NOMO-1 (cell line): ENCODE results near the gene CHD9.

Source experiments
- DNase-seq, 2 experiments: peaks; one replicate each; lab custom pipeline; 2025; ENCODE audit not compliant: unreplicated experiment in 2 of 2; lab: John Stamatoyannopoulos, UW

Gene CHD9

DNA sequence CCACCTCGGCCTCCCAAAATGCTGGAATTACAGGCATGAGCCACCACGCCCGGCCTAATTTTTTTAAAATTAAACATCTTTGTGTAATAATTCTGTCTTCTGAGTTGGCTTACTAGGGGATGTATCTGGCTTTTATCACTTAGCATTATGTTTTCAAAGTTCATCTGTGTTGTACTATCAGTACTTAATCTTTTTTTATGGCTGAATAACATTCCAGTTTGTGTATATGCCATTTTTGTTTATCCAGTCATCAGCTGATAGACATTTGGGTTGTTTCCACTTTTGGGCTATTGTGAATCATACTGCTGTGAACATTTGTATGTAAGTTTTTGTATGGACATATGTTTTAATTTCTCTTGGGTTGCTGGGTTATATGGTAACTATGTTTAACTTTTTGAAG, 69.0 kb downstream of the CHD9 start:
- DNase-seq, result no peak

DNA sequence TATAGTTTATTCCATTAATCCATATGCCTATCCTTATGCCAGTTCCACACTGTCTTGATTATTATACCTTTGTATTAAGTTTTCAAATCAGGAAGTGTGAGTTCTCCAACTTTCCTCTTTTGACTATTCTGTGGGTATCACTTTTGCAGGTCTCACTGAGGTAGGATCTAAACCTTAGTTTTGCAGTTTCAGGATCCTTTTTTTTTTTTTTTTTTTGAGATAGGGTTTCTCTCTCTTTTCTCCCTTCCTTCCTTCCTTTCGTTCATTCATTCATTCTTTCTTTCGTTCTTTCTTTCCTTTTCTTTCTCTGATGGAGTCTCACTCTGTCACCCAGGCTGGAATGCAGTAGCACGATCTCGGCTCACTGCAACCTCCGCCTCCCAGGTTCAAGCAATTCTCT, 71.6 kb downstream of the CHD9 start:
- DNase-seq, result no peak

DNA sequence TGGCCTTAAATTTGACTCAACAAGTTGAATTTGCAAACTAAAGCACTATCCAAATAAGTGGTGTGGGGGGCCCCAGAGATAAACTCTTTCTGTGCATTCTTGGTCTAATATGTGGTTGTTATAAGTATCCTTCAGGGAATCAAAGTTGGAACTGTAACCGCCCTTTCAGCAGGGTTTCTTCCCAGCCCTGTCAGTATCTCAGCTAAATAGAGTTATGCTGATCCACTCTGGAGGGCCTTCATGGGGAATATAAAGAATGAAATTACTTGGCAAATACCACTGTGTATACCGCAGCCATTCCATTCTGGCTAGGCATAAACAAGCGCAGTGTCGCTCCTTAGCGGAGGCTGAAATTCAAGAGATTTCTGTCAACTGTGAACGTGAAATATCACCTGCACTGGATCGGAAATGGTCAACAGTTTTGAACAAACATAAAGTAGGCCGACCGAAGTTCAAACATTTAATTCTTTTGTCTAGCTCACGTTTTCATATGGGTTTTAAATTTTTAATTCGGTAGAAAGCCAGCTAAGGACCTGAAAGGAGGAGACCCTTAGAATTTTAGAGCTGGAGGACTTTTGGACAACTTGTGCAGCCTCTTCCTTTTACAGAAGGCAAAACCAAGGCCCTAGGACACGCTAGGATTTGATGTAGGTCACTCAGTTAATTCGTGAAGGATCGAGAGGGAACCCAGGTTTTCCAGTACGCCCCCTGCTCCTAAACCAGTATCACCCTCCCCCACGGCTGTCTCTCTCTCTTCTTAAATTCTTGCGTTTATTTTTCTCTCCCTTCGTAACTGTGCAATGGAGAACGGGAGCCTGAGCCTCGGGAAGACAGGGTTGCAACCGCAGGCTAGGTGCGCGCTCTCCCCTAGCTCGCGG, 74.7 kb downstream of the CHD9 start:
- DNase-seq, result peak in 1 of 2 experiments; percentile 20

DNA sequence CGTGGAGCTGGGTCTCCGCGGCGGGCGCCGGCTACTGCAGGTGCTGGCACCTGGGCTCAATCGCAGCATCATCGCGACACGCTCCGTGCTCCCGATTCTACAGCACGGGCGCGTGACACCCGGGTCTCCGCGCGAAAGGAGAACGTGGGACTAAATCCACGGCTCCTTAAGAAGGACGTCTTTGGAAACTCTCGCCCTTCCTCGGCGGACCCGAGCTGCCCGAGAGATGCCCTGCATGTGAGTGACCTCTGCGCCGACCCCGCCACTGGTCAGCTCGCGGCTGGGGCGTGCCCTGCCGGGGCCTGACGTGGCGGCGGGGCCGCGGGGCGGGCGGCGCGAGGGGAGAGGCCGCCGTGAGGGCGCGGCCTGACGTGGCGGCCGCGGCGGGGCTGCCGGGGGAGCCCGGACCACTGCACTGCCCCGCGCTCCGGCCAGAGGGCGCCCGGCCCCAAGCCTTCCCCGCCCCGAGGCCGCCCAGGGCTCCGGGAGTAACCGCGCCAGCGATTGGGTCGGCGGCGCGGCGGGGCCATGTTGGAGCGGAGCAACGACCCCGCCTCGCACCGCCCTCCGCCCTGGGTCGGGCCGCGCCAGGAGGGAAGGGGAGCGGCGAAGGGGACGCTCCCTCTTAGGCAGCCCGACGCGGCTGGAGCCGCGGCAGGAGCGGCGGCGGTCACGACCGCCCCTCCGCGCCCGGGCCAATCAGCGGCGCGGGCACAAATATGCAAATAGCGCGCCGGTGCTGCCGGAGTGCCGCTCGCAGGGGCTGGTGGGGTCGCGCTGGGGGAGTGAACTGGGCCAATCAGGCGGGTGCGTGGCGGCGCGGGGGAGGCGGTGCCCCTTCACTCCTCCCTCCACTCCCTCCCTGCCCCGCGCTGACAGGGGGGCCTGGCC, 75.6 kb downstream of the CHD9 start:
- peak; percentile 93 to 99 for DNase-seq

DNA sequence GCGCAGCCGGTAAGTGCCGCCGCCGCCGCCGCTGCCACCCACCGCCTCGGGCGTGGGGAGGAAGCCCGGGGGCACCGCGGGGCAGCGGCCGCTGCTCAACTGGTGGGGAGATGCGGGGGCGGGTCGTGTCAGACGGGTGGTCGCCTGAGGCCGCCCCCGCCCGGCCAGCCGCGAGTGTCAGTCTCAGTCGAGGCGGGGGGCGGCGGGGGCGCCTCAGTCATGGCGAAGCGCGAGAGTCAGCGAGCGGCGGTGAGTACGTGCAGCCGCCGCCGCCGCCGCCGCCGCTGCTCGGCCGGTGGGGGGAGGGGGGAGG, 76.2 kb downstream of the CHD9 start:
- DNase-seq, result no peak

DNA sequence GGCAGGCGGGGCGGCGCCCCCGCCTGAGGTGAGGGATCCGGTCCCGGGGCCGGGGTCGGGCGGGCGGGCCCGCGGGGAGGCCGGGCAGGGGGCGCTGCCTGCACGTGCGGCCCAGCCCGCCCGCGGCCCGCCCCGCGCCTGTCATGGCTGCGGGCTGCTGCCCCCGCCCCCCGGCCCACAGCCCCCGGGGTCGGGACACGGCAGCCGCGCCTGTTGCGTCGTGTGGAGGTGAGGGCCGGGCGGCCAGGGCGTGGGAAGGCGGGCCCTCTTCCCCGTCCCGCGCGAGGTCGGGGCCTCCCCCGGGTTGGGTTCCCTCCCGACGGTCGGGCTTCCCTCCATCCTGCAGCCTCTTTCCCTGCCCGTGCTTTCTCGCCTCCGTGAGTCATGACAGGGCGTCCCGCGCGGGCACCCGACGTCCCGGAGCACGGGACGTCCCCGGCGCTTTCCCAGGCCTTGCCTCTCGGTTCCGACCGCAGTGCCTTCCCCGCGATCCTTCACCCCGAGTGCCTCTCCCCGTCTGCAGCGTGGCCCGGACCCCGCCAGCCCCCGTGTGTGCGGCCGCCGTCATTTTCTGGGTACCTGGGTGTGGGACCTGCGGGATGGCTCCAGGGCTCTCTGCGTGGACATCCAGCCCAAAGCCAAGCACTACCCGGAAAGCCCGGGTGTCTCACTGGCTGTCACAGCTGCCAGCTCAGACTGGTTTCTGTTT, 76.7 kb downstream of the CHD9 start:
- DNase-seq, result peak; percentile 14 to 24

DNA sequence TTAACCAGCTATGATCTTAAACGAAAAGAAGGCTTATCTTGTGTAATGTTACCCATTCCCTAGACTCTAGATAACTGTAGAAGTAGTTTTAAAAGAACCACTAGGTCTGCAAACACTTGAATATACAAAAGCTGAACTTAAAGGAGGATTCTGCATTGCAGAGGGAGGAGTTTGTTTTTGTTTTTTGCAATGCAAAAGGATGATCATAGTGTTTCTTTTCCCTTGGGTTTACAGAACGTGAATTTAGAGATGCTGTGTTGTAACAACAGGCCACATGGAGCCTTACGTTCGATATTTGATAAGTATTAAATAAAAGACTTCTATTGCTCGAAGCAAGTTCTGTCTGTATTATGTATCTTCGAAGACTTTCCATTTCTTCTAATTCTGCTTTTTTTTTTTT, 77.6 kb downstream of the CHD9 start:
- no peak for DNase-seq

DNA sequence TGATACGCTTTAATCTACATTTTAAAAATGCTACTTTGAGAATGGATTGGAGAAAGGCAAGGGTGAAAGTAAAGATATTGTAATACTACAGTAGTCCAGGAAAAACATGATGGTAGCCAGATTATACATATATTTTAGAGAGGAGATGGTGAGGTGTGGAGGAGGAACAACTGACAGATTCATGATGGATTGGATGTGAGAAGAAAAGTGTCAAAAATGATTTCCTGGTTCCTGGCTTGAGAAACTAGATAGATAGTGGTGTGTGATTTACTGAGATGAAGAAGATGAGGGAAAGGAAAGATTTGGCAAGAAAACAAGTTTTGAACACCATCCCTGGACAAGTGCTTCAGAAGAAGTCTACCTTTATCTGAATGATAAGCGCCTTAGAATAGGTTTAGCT, 80.5 kb downstream of the CHD9 start:
- DNase-seq, result no peak

DNA sequence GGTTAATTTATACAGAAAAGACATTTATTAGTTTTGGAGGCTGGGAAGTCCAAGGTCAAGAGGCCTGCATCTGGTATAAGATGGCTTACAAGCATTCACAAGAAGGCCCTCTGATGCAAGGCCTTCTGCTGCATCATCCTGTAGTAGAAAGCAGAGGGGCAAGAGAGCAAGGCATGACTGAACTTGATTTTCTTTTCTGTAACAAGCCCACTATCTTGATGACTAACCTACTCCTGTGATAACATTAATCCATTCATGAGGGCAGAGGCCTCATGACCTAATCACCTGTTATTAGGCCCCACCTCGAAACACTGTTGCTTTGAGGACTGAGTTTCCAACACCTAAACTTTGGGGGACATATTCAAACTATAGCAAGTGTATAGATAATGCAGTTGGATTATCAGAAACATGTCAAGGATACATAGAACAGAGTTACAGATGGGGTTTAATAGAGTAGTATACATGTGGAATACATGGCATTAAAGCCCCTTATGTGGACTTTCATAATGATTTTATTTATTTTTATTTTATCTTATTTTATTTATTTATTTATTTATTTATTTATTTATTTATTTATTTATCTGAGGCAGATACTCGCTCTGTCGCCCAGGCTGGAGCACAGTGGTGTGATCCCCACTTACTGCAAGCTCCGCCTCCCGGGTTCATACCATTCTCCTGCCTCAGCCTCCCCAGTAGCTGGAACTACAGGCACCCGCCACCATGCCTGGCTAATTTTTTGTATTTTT, 88.2 kb downstream of the CHD9 start:
- DNase-seq, result no peak

DNA sequence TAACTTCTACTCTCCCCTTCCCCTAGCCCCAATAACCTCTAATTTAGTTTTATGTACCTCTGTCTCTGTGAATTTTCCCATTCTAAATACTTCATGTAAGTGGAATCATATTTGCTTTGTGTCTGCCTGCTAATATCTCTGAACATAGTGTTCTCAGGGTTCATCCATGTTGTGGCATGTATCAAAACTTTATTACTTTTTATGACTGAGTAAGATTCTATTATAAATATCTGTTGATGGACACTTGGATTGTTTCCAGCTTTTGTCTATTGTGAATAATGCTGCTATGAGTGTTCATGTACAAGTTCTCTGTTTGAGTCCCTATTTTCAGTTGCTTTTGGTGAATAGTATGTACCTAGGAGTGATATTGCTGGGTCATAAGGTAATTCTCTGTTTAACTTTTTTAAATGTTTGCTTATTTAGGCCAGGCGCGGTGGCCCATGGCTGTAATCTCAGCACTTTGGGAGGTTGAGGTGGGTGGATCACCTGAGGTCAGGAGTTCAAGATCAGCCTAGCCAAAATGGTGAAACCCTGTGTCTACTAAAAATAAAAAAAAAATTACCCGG, 92.8 kb downstream of the CHD9 start:
- no peak for DNase-seq

DNA sequence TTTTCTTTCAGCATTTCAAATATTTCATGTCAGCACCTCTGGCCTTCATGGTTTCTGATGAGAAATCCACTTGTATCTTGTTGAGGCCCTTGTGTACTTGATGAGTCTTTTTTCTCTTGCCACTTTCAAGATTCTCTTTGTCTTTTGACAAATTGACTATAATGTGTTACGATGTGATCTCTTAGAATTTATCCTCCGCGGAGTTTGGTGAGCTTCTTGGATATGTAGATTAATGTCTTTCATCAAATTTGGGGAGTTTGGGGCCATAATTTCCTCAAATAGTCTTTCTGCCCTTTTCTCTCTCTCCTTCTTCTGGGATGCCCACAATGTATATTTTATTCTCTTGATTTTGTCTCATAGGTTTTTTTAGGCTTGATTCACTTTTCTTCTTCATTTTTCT, 96.0 kb downstream of the CHD9 start:
- DNase-seq, result no peak

DNA sequence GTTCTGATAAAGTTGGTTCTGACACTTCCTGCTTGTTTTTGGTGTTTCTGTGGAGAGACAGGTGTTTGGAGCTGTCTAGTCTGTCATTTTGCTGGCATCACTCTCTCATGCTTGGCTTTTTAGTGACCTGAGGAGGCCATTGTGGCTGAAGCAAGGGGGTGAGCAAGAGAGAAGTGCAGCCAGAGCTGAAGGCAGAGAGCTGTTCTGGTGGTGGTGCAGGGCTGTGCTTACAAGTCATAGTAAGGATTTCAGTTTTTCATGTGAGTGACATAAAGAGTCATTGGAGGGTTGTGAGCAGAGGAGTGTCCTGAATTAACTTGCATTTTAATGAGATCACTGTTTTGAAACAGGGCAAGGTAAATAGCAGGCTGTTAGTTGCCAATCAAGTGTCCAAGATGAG, 97.5 kb downstream of the CHD9 start:
- DNase-seq, result no peak

DNA sequence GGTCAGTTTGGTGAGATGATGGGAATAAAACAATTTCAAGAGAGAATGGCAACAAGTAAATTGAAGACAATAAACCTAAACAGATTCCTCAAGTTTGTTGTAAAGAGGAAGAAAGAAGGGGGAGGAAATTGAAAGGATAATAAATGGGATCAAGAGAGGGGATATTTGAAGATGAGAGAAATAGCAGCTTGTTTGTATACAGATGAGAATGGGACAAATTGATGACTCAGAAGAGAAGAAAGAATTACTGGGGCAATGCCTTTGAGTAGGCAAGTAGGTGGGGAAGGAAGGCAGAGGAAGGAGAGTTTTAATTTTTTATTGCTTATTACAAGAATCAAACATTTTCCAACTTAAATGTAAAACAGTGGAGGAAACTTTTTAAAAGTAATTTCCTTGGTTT, 98.3 kb downstream of the CHD9 start:
- DNase-seq, result no peak

DNA sequence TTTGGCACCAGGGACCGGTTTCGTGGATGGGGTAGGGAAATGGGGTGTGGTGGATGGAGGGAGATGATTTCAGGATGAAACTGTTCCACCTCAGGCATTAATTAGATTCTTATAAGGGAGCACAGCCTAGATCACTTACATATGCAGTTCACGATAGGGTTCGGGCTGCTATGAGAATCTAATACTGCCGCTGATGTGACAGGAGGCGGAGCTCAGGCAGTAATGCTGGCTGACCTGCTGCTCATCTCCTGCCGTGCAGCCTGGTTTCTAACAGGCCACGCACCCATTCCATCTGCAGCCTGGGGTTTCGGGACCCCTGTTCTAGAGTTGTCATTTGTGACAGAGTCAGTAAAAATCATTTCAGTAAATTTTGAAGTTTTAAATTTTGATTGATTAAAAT, 99.7 kb downstream of the CHD9 start:
- no peak for DNase-seq

DNA sequence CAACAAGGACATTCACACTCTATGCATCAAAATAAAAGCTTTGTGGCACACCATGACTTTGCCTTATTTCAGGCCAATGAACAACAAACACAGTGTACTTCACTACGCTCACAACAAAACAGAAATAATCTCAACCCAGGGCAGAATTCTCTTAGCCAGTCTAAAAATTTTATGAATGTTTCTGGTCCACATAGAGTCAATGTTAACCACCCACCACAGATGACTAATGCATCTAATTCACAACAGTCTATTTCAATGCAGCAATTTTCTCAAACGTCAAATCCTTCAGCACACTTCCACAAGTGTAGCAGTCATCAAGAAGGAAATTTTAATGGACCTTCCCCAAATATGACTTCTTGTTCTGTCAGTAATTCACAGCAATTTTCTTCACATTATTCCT, 101.7 kb downstream of the CHD9 start:
- DNase-seq, result no peak

DNA sequence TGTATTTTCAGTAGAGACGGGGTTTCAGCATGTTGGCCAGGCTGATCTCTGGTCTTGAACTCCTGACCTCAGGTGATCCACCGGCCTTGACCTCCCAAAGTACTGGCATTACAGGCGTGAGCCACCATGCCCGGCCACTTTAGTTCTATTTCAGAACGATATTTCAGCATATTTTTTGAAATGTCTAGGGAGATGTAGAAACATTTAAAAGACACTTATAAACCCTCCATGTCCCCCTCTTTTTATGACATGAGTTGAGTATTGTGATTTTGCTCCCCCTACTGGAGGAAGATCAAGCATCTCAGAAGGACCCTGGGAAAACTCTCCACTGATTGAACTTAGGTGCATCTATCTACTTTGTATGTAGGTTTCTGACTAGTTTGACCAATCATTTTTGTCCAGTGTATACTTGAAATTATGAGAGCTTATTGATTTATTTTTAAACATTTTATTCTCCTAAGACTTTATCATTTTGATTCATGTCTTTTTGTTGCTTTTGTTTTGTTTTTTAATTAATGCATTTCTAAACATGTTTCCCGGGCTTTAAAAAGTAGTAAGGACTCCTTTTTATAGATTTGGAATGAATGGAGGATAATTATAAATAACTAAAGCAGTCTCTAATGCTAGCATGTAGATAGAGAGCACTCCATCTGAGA, 105.1 kb downstream of the CHD9 start:
- peak; percentile 3 to 62 for DNase-seq

DNA sequence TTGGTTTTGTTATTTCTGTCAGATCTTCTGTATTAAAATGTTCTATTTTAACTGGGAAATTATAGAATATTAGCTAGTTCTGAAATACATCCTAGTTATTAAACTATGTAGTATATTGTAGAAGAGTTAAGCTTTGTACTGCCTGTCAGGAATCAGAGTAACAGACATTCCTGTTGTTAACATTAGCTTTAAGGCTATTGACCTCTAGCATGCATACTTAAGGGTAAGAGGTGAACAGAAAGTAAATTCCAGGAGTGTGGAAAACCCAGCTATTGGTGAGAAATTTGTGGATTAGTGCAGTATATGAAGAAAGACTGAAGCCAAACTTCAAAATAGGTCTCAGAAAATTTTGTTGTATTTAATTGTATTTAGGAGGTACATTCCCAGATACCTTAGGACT, 111.3 kb downstream of the CHD9 start:
- no peak for DNase-seq

DNA sequence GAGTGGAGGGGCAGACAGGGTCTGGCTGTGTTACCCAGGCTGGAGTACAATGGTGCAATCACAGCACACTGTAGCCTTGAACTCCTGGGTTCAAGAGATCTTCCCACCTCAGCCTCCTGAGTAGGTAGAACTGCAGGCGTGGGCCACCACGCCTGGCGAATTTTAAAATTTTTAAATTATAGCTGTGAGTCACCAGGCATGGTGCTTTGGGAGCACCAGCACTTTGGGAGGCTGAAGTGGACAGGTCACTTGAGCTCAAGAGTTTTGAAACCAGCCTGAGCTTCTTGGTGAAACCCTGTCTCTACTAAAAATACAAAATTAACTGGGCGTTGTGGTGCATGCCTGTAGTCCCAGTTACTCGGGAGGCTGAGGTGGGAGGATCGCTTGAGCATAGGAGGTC, 114.0 kb downstream of the CHD9 start:
- DNase-seq, result no peak

DNA sequence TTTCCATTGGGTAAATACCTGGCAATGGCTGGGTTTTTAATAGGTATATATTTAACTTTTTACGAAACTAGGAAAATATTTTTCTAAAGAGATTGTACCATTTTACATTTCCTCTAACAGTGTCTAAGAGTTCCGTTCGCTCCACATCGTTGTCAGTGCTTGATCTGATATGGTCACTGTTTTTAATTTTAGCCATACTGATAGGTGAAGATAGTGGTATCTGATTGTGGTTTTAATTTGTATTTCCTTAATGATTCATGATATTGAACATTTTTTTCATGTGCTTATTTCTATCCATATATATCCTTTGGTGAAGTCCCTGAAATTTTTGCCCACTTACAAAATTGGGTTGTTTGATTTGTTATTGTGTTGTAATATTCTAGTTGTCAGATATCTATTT, 117.7 kb downstream of the CHD9 start:
- no peak for DNase-seq

DNA sequence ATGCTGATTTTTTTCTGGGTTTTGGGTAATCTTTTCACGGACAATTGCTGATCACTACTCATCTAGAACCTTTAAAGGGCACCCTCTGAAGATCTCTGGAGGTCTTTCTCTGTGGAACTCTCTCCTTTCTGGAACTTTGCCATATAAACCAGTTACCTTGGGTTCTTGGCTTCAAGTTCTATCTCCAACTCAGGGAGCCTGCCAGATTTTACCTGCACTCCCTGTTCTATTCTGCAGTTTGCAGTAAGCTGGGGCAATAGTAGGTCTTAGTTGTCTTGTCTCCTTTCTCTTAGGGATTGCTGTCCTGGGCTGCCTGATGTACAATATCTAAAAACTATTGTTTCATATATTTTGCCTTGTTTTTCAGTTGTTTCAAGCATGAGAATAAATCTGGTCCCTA, 120.3 kb downstream of the CHD9 start:
- DNase-seq, result no peak
